Measurements from ENCODE around the gene STOX2. TPM values are rescaled to one million over a fixed set of nuclear protein-coding genes. Genes with fewer than 3 reads are reported as not detected.

The STOX2 gene
- total RNA-seq, 1 donor: 1.5 TPM

- H3K4me3 ChIP-seq (ENCODE audit: low read depth, low read length): no peak overlapping the region
- no peak for TF ChIP-seq CTCF (IDR thresholded peaks at IDR 0.05; ENCODE audit: insufficient read depth, low read length)
- no peak for DNase-seq (ENCODE audit: low read depth)
Observed at GRCh38 chr4:183906489-183906738, 1.3 kb downstream of the STOX2 start.

GRCh38 chr4:183906739-183907651 lies 1.9 kb downstream of the STOX2 start:
- TF ChIP-seq CTCF (IDR thresholded peaks at IDR 0.05; ENCODE audit: insufficient read depth, low read length): no peak
- no peak for DNase-seq (ENCODE audit: low read depth)
- H3K4me3 ChIP-seq (ENCODE audit: low read depth, low read length): no peak overlapping the region

- H3K4me3 ChIP-seq (ENCODE audit: low read depth, low read length): no peak overlapping the region
- no peak for TF ChIP-seq CTCF (IDR thresholded peaks at IDR 0.05; ENCODE audit: insufficient read depth, low read length)
- no peak for DNase-seq (ENCODE audit: low read depth)
Observed at GRCh38 chr4:183907871-183908683, 3.0 kb downstream of the STOX2 start.

GRCh38 chr4:183909187-183909586 lies 4.1 kb downstream of the STOX2 start:
- DNase-seq (ENCODE audit: low read depth): no peak

GRCh38 chr4:183909801-183910200 lies 4.7 kb downstream of the STOX2 start:
- DNase-seq (ENCODE audit: low read depth): no peak
- no peak for TF ChIP-seq CTCF (IDR thresholded peaks at IDR 0.05; ENCODE audit: insufficient read depth, low read length)
- no peak overlapping the region for H3K4me3 ChIP-seq (ENCODE audit: low read depth, low read length)

More at GRCh38 chr4:183909187-183909586, 4.1 kb downstream of the STOX2 start:
- H3K4me3 ChIP-seq (ENCODE audit: low read depth, low read length): no peak overlapping the region
- no peak for TF ChIP-seq CTCF (IDR thresholded peaks at IDR 0.05; ENCODE audit: insufficient read depth, low read length)

GRCh38 chr4:183912585-183912984 lies 7.5 kb downstream of the STOX2 start:
- no peak overlapping the region for H3K4me3 ChIP-seq (ENCODE audit: low read depth, low read length)
- peak; percentile 2 for DNase-seq (ENCODE audit: low read depth)
- TF ChIP-seq CTCF (IDR thresholded peaks at IDR 0.05; ENCODE audit: insufficient read depth, low read length): no peak
